Measurements from ENCODE around the gene SPEM3. TPM values are rescaled to one million over a fixed set of nuclear protein-coding genes. Genes with fewer than 3 reads are reported as not detected.
A peak's percentile ranks its signal among the peaks of the same experiment; 100 is the strongest.

The SPEM3 gene
- total RNA-seq, 1 donor from 2014 or later: 0.96 TPM

- peak; percentile 100 for DNase-seq (ENCODE audit: low spot score)
These were observed 24.5 kb upstream of the SPEM3 start, which contains the start of gene TMEM256 for GRCh38 chr17:7403977-7404736. Gene TMEM256 (minus strand): TSS chr17:7404097. CDS start chr17:7404084, 13 bp downstream.

- peak; percentile 68 for DNase-seq (ENCODE audit: low spot score)
These were observed 23.8 kb upstream of the SPEM3 start for GRCh38 chr17:7404737-7405349.

GRCh38 chr17:7405350-7406234 lies 23.1 kb upstream of the SPEM3 start:
- peak; percentile 44 for DNase-seq (ENCODE audit: low spot score)

GRCh38 chr17:7406235-7406825 lies 22.3 kb upstream of the SPEM3 start:
- DNase-seq (ENCODE audit: low spot score): no peak

GRCh38 chr17:7407082-7407481 lies 21.6 kb upstream of the SPEM3 start:
- DNase-seq (ENCODE audit: low spot score): no peak

- DNase-seq (ENCODE audit: low spot score): no peak
These were observed 21.0 kb upstream of the SPEM3 start, which contains the start of gene NLGN2 for GRCh38 chr17:7407485-7408251. Gene NLGN2 (plus strand): TSS chr17:7407845. CDS start chr17:7408256, 411 bp downstream.

- DNase-seq (ENCODE audit: low spot score): no peak
These were observed 20.4 kb upstream of the SPEM3 start for GRCh38 chr17:7408252-7408727.

GRCh38 chr17:7408863-7409262 lies 19.8 kb upstream of the SPEM3 start:
- no peak for DNase-seq (ENCODE audit: low spot score)

- no peak for DNase-seq (ENCODE audit: low spot score)
These were observed 18.9 kb upstream of the SPEM3 start for GRCh38 chr17:7409716-7410115.

GRCh38 chr17:7410634-7411426 lies 17.8 kb upstream of the SPEM3 start:
- no peak for DNase-seq (ENCODE audit: low spot score)

- no peak for DNase-seq (ENCODE audit: low spot score)
These were observed 17.3 kb upstream of the SPEM3 start for GRCh38 chr17:7411427-7411750.

GRCh38 chr17:7413346-7413985 lies 15.2 kb upstream of the SPEM3 start:
- DNase-seq (ENCODE audit: low spot score): no peak

- no peak for DNase-seq (ENCODE audit: low spot score)
These were observed 13.8 kb upstream of the SPEM3 start for GRCh38 chr17:7414837-7415236.

- no peak for DNase-seq (ENCODE audit: low spot score)
These were observed 12.9 kb upstream of the SPEM3 start for GRCh38 chr17:7415784-7416183.

GRCh38 chr17:7416323-7416722 lies 12.3 kb upstream of the SPEM3 start:
- DNase-seq (ENCODE audit: low spot score): no peak

- DNase-seq (ENCODE audit: low spot score): no peak
These were observed 11.5 kb upstream of the SPEM3 start for GRCh38 chr17:7417056-7417655.

GRCh38 chr17:7418472-7419152 lies 10.0 kb upstream of the SPEM3 start:
- no peak for DNase-seq (ENCODE audit: low spot score)

GRCh38 chr17:7419819-7420610 lies 8.6 kb upstream of the SPEM3 start, which contains the start of gene SPEM1:
Gene SPEM1 (plus strand): TSS chr17:7420324. CDS start chr17:7420385, 61 bp downstream.
- DNase-seq (ENCODE audit: low spot score): no peak

Data from umbilical cord (tissue), 2 donors.